C4-2B (cell line): ENCODE results near the gene PRODH.

Experiments
- ZFX ChIP-seq: fragments of 450-650 bp; IDR thresholded peaks from 2 replicates; pipeline ENCODE4 v1.6.1; 2017
- TF ChIP-seq, protein P1 (sequence below): fragments of 450-650 bp; conservative IDR thresholded peaks from 2 replicates; pipeline ENCODE4 v1.5.1; 2017; ENCODE audit warnings: mild to moderate bottlenecking

DNA sequence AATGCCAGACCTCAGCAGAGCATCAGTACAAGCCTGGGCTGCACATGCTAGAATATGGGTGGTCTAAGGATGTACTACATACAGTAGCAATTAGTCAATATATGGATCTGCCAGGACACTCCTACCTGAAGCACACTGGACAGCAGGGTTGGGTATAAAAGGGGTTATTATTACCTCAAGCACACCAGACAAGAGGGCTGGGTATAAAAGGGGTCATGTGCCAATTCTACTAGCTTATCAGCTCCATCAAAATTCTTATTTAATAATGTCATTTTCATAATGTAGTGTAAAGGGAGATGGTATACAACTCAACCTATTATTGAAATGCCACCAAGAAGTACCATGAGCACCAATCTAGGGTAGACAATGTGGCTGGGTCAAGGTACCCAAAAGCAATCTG is 44.7 kb upstream of the PRODH start:
- TF ChIP-seq, protein P1, sequence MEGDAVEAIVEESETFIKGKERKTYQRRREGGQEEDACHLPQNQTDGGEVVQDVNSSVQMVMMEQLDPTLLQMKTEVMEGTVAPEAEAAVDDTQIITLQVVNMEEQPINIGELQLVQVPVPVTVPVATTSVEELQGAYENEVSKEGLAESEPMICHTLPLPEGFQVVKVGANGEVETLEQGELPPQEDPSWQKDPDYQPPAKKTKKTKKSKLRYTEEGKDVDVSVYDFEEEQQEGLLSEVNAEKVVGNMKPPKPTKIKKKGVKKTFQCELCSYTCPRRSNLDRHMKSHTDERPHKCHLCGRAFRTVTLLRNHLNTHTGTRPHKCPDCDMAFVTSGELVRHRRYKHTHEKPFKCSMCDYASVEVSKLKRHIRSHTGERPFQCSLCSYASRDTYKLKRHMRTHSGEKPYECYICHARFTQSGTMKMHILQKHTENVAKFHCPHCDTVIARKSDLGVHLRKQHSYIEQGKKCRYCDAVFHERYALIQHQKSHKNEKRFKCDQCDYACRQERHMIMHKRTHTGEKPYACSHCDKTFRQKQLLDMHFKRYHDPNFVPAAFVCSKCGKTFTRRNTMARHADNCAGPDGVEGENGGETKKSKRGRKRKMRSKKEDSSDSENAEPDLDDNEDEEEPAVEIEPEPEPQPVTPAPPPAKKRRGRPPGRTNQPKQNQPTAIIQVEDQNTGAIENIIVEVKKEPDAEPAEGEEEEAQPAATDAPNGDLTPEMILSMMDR: no peak
- no peak for TF ChIP-seq ZFX
